HG03354 (cell line): ENCODE data around the gene SLC6A6.
"Not testable (repeated sequence)": the region's sequence is repeated elsewhere in the genome, so short reads cannot be mapped to it uniquely, and the experiment has no call there.

Experiments used
- ATAC-seq: cut with Tn5 transposase; IDR thresholded peaks from one replicate; pipeline ENCODE4 v1.9.1; 2021; ENCODE audit warnings: mild to moderate bottlenecking; ENCODE audit not compliant: unreplicated experiment, poor library complexity, severe bottlenecking

Gene SLC6A6

DNA sequence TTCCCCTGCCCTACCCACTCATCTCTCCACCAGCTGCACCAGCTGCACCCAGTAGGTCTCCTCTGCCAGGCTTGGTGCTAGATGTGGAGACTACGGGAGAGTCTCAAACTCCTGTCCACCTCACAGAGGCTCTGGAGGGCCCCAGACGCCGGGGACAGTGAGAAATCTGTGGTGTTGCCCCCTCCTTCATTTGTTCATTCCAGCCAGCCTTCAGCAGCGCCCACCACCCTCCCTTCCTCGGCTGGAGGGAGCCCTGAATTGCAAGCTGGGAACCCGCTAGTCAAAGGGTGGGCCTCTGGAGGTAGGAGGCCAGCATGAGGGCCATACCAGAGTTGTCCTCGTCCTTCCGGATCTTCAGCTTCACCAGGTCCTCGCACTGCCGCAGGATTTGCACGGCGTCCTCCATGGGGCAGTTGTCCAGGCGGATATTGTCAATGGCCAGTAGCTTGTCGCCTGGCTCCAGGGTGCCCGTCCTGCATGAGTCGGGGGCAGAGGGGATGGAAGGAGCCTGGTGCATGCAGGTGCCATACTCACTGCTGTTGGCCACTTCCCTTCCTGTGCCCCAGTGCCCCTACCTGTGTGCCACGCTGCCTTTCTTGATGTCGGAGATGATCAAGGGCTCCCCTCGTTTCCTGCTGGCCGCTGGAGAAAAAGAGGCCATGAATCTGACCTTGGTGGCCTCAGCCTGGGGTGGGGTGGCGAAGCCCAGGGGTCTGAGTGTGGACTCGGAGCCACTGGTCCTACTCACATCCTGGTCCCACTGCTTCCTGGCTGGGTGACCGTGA lies 108.6 kb downstream of the SLC6A6 start:
- no peak for ATAC-seq

DNA sequence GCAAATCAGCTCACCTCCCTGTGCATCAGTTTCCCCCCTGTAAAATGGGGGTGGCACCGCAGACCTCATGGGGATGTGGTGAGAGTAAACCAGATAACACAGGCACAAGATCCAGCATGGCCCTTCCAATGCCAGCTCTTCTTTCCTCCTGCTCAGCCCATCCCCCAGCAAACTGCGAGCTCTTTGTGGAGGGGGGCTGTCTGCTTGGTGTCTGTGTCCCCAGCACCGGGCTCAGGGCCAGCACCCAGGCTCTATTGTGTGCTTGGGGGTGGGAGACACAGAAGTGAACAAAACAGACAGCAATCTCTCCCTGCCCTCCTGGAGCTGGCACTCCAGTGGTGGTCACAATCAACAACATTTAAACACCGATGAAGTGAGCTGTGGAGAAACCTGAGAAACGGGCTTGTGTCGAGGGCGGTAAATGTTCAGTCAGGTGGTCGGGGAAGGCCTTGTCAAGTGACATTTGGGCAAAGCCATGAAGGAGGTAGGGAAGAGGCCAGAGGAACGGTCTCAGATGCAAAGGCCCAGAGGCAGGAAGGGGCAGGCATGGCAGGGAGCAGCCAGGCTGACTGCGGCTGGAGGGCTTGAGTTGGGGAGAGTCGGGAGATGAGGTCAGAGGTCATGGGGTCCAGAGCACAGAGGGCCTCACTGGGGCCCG lies 109.3 kb downstream of the SLC6A6 start:
- no peak for ATAC-seq

DNA sequence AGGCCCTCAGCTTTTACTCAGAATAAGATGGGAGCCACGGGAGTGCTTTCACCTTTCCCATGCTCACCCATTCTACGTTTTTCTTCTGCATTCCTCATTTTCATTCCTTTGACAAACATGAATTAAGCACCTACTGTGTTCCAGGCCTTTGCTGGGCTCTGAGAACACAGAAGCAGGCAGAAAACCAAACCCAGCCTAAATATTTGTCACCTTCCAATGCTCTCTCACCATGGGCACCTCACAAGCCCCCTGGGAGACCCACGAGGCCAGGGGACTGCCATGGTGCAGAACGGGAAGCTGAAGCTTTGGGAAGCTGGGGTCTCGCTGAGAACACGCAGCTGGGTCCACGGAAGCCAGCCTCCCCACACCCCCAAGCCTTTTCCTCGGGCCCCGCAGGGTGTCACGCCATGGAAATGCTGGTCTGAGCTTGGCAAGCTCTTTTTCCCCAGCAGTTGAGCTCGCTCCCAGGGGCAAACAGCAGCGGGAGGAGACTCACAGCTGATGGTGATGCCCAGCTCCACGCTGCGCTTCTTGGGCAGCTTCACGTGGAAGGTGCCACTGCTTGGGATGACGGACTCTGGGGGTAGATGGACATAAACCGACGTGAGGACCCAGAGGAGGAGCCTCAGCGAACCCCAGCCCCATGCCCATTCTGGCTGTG lies 110.0 kb downstream of the SLC6A6 start:
- no peak for ATAC-seq

DNA sequence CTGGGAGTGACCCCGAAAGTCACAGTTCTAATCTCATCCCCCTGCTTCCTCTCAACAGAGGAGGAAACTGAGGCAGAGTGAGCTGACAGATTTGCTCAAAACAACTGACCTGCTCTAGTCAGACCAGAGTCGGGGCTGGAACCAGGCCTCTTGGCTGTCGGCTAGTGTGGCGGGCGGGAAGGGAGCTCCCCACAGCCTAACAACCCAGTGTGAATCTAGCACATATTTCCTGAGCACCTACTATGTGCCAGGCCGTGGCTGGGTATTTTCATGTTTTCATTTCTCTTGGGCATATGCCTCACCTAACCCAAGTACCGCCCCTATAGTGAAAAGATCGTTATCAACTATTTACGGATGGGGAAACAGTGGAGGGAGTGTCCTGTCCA lies 110.5 kb downstream of the SLC6A6 start:
- ATAC-seq: no peak

DNA sequence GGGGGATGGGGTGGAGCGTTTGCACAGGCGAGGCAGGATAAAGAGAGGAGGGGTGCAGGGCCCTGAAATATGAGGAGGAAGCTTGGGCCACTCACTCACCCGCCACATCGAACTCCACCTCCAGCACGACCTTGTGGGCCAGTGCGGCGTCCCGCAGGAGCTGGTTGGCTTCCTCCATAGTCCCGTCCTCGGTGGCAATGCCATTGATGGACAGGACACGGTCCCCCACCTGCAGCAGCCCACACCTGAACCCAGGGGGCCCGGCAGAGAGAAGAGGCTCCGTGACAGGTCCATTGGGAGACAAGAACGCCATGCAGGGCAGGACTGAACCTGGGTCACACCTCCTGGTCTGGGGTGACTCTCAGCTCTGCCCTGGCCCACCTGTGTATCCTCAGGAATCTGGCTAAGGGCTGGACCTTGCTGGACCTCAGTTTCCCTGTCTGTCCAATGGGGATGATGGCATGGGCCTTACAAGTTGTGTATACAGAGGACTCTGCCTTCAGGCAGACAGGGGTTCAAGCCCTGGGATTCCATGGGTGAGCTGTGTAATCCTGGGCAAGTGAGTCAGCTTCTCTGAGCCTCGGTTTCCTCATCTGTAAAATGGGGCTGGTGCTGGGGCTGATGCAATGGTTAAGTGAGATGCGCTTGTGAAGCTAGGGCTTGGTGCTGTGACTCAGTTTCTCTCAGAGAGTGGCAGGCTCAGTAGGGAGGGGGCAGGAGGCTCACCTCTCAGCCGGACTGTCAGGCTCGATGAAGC lies 111.3 kb downstream of the SLC6A6 start:
- no peak for ATAC-seq

DNA sequence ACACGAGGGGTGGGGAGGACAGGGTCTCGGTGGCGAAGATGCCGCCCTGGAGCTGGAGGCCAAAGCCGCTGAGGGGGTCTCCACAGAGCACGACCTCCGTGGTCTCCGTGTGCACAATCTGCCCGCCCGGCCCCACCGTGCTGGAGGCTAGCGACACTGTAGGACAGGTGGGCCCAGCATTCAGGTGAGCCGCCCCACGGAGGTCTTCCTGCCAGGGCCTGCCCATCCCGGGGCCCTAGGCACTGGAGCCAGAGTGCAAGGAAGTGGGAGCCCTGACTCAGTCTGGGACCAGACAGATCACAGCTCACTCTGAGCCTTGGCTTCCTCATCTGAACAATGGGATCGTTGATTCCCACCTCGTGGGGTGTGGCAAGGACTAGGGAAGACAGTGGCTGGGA lies 111.9 kb downstream of the SLC6A6 start:
- no peak for ATAC-seq

DNA sequence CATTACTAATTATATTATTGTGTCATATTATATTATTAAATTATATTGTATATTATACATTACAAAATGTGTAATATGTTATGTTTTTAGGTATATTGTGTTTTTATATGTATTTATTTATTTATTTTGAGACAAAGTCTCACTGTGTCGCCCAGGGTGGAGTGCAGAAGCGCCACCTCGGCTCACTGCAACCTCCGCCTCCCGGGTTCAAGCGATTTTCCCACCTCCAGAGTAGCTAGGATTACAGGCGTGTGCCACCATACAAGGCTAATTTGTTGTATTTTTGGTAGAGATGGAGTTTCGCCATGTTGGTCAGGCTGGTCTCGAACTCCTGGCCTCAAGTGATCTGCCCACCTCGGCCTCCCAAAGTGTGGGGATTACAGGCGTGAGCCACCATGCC lies 113.1 kb downstream of the SLC6A6 start:
- ATAC-seq: not testable (repeated sequence)

DNA sequence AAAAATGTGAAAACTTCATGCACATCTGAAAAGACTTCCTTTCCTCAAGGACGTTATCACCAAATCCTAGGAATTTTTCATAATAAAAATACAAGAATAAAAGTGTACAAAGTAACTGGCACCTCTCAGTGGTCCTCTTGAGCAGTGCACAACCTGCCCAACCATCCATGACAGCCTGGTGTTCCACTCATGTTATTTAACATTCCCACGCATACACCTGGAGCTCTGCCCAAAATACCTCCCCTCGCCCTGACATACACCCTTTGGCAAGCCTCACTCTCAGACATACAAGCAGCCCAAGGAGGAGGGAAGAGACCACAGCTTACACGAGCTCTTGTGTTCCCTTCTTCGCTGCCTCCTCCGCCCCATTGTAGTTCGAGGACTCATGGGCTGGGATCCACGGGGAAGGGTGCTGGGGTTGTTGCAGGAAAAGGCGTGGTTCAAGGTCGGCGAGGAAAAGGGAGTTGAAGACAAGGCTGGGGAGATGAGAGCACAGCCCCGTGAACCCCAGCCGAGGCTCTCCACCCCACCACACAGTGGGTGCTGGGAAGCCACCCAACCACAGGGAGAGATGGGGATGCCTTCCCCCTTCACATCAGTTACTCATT lies 114.4 kb downstream of the SLC6A6 start:
- no peak for ATAC-seq

DNA sequence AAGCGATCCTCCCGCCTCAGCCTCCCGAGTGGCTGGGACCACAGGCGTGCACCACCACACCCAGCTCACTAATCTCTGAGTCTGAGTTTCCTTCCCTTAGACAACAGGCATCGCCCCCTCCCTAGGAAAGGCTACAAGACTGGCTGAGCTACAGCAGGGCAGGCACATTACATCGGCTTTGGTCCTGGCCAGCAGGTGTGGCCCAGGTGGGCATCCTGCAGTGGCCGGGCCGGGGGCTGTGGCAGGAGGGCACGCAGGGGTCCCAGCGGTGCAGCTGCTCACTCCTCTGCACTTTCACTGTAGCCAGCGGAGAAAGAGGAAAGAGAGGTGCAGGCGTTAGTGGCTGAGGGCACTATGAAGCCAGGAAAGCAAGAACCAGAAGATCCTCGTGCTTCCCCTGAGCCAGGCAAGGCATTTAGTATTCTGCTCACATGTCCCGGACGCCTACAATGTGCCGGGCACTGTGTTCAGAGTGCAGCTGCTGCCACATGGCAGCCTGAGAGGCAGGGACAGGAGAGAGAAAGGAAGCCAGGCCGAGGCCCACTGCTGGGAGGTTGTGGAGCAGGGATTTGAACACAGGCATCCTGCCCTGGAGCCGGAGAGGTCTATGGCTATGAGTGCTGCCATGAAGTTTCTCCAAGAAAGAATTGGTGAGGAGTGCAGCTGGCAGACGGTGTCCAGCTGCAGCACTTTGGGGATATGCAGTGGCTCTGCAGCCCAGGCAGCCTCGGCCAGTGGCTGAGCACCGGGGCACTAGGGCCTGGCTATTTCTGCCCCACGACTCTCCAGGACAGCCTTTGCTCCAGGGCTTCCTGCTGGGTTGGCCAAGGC lies 115.4 kb downstream of the SLC6A6 start:
- no peak for ATAC-seq

DNA sequence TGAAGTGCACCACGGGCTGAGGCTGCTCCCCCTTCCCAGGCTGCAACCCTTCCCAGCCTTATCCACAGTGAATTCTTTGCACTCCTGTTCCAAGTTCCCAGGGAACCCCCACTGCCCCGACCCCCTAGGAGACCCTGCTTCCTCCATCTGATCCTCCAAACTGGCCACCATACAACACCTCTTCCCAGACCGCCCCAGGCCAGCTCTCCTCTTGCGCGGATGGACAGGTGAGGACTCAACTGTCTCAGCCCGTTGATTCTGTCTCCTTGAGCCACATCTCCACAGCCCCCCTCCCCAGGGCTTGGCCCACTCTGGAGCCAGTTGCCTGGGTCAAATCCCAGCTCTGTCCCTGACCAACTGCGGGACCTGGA lies 116.0 kb downstream of the SLC6A6 start:
- ATAC-seq: no peak

DNA sequence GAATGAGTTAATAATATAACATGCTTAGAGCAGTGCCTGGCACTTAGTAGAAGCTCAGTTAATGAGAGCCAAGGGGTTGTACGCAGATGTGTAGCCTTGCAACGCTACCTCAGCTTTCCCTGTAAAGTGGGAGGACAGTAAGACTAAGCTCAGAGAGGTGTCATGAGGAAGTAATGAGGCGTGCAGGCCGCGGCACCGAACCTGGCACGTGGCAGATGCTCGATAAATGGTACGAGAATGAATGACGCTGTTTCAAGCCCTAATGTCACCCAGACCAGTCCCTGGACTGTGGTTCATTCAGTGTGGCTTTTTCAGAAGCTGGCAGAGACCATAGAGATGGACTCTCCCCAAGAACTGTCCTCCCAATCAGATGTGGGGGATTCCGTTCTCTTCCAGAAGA lies 116.5 kb downstream of the SLC6A6 start:
- ATAC-seq: no peak

DNA sequence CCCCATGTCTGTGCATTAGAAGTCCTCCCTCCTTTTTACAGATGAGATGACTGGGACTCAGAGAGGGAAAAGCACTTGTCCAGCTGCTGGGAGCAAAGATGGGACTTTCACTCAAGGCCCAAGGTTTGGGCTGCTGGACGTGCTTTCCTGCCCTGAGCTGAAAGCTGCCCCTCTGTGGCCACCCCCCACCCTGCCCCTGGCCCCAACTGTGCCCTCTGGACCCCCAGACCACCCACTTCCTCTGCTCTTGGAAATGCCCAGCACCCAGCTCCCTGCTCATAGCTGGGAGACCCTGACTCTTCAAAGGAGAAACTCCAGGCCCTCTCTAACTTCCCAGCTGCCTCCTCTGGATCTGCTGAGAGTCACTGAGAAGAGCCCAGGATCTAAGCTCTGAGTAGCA lies 117.0 kb downstream of the SLC6A6 start:
- no peak for ATAC-seq

DNA sequence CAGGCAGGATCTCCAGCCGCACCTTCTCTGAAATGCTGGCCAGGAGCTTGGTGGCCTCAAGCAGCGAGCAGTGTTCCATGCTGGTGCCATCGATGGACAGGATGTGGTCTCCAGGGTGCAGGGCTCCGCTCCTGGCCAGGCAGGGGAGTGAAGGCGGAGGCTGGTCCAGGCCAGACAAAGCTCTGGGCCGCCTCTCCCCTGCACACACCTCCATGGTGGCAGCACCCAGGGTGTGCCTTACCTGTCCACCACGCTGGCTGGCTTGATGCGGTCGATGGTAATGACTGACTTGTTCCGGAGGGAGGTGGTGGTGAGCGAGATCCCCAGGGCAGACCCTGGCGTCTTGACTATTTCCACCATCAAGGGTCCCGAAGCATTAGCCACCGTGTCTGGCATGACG lies 117.7 kb downstream of the SLC6A6 start:
- ATAC-seq: no peak

DNA sequence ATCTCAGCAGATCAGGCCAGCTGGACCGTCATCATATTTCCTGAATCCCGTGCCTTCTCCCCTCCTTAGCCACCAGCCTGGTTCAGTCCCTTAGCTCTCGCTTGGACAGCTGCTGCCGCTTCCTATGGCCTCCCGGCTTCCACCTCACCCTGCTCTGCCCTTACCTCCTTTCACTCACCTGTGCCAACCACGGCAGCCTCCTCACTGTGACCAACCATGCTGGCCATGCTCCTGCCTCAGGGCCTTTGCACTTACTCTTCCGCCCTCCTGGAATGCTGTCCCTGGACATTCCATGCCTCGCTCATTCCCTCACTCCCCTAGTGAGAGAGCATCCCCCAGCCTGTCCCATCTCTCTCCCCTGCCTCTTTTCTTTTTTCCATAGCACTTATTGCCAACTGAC lies 118.6 kb downstream of the SLC6A6 start:
- no peak for ATAC-seq

DNA sequence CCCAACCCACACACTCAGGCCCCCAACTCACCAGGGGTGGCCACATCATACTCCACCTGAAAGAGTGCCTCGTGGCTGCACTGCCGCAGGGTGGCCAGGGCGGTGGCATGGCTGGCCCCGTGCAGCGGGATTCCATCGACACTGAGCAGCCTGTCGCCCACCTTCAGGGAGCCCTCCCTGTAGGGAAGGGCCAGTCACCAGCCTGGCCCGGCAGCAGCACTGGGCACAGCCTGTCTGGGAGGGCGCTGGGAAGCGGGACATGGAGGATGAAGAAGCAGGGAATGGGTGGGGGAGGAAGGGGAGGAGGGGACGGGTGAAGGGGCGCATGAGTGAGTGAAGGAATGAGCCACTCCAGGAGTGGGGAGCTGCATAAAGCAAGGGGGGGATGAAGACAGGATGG lies 119.2 kb downstream of the SLC6A6 start:
- no peak for ATAC-seq

DNA sequence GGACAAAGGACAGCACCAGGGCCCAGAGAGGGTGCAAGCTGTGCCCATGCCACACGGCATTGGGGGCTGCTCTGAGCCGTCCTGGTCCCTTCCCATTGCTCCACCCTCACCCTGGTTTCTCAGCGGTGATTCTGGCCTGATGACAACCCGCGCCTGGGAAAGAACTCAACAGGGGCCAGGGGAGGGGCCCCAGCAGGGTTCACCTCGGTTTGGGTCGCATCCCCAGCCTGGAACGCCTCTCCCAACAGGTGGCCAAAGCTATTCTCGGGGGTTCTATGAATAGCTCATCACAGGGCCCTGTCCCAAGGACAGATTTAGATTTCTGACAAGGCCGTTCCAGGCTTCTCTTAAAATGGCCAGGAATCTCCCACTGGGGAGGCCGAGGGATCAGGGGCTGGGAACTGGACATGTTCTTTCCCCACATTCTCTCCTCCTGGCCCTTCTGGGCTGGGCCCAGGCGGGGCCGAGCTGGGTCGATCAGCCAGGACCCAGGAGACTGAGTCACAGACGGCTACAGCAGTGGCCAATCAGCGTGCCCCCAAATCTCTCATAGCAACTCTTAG lies 119.8 kb downstream of the SLC6A6 start:
- no peak for ATAC-seq

DNA sequence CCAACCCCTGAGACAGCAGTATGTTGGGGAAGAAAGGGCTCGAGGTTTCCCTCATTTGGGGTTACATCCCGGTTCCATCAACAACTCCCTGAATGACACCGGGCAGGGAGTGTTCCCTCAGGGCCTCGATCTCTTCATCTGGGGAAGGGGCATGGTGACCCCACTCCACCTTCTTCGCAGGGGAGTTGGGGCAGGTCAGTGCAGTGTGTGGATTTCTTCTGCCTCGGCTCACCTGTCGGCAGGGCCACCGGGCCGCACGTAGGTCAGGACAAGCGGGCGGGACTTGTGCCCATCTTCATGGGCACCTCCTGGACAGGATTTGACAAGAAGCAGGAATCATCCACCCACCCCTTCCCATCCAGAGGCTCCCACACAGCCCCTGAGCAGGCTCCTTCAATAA lies 120.4 kb downstream of the SLC6A6 start:
- no peak for ATAC-seq

DNA sequence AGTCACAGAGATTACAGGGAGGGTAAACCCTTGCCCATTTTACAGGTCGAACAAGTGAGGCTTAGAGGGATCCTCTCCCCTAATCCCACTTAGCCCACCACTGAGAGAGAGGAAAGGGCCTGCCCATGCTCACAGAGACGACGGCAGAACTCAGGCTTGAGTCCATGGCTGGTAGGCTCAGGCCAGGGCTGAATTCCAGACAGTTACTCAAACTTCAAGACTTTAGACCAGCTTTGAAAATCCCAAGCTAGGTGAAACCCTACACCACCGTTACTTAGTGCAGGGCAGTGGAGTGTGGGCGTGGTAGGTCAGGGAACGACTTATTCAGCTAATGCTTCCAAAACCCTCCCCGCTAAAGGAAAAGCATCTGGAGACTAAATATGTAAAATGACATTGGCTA lies 121.4 kb downstream of the SLC6A6 start:
- ATAC-seq: no peak

DNA sequence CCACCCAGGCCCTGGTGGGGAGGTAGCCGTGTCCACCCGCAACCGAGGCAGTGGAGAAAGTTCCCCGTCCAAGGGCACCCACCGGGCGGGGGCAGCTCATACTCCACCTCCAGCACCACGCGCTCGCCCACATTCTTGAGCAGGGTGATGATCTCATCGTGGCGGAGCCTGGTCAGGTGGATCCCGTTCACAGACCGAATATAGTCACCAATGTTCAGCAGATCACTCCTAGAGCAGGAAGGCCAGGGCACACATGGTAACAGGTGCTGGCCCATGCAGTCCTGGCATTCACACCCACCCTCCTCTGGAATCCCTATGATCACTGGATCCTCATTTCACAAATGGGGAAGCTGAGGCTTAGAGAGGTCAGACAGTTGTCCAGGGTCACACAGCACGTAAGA lies 121.9 kb downstream of the SLC6A6 start:
- ATAC-seq: no peak
